ENCODE data around the gene BLOC1S4. TPM values are rescaled to one million over a fixed set of nuclear protein-coding genes. Genes with fewer than 3 reads are reported as not detected.
"Not testable (repeated sequence)": the region's sequence is repeated elsewhere in the genome, so short reads cannot be mapped to it uniquely, and the experiment has no call there.

Gene BLOC1S4
- total and polyA plus RNA-seq, 4 donors: 8.6 to 12.5 (median 9.8) TPM

GRCh38 chr4:6719611-6720179, 3.7 kb downstream of the BLOC1S4 start:
- 49 to 54% methylated on average over 8 of the region's 8 CpGs for WGBS, 2 donors
- Histone ChIP-seq H3K4me3 (ENCODE audit: low read length in 2 of 2) (no peak overlapping the region), H3K27me3 (ENCODE audit: control insufficient read depth in 1 of 2, insufficient read depth in 2 of 2, low read length in 1 of 2) (no peaks in the 10 kb centered on the region), H3K9me3 (ENCODE audit: control insufficient read depth, low read length) (no peaks in the 10 kb centered on the region), H3K4me1 (ENCODE audit: control insufficient read depth in 1 of 2, insufficient read depth in 2 of 2, low read length in 2 of 2) (no peaks in the 10 kb centered on the region), H3K27ac (ENCODE audit: low read depth in 1 of 2, low read length in 2 of 2) (no peak overlapping the region), H3K36me3 (ENCODE audit: control insufficient read depth in 1 of 2, insufficient read depth in 2 of 2, low read length in 1 of 2) (no peaks in the 10 kb centered on the region)
- intact Hi-C loops (cut with DNase I): loop anchor here (1.0 to 10.0 kb wide), 6 partner anchors 58 to 355 kb away; partner anchors contain the start of gene TADA2B (in 1 of the 2)
- ATAC-seq (ENCODE audit: low FRiP score) (no peak), DNase-seq (no peak)

GRCh38 chr4:6720202-6720699, 4.3 kb downstream of the BLOC1S4 start:
- Histone ChIP-seq H3K27me3 (ENCODE audit: control insufficient read depth in 1 of 2, insufficient read depth in 2 of 2, low read length in 1 of 2) (no peaks in the 10 kb centered on the region), H3K27ac (ENCODE audit: low read depth in 1 of 2, low read length in 2 of 2) (no peak overlapping the region), H3K4me3 (ENCODE audit: low read length in 2 of 2) (no peak overlapping the region), H3K9me3 (ENCODE audit: control insufficient read depth, low read length) (no peaks in the 10 kb centered on the region), H3K36me3 (ENCODE audit: control insufficient read depth in 1 of 2, insufficient read depth in 2 of 2, low read length in 1 of 2) (no peaks in the 10 kb centered on the region), H3K4me1 (ENCODE audit: control insufficient read depth in 1 of 2, insufficient read depth in 2 of 2, low read length in 2 of 2) (no peaks in the 10 kb centered on the region)
- intact Hi-C loops (cut with DNase I): loop anchor here (1.0 to 10.0 kb wide), 3 partner anchors 154 to 355 kb away; no protein-coding TSS in a partner anchor
- ATAC-seq (ENCODE audit: low FRiP score): peak; percentile 90
- DNase-seq: peak; percentile 91 to 97
- 4 to 5% methylated on average over 14 of the region's 14 CpGs for WGBS, 2 donors

DNA sequence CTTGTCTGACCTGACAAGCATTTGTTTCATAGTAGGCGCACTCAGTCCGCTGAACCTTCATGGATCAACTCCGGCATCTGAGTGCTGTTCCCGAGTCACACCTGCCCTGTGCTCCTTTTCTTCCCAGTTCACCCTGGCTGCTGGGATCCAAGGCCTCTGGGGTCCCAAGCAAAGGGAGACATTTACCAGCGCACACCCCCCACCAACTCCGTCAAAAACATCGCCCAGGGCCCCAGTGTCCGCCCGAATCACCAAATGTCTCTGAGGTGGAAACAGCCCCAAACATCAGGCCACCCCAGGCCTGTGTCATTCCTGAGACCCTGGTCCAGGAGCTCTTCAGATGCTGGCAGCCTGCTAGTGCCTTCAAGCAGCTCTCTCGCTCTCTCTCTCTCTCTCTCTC, 5.1 kb downstream of the BLOC1S4 start:
- intact Hi-C loops (cut with DNase I): loop anchor here in 1 of 2 donors (2.0 to 10.0 kb wide), 2 partner anchors 154 to 354 kb away; no protein-coding TSS in a partner anchor
- WGBS, 2 donors: 96 to 97% methylated on average over 10 of the region's 10 CpGs
- no peak for DNase-seq
- H3K27me3 ChIP-seq (ENCODE audit: control insufficient read depth in 1 of 2, insufficient read depth in 2 of 2, low read length in 1 of 2): no peaks in the 10 kb centered on the region
- H3K36me3 ChIP-seq (ENCODE audit: control insufficient read depth in 1 of 2, insufficient read depth in 2 of 2, low read length in 1 of 2): no peaks in the 10 kb centered on the region
- H3K4me1 ChIP-seq (ENCODE audit: control insufficient read depth in 1 of 2, insufficient read depth in 2 of 2, low read length in 2 of 2): no peaks in the 10 kb centered on the region
- no peaks in the 10 kb centered on the region for H3K9me3 ChIP-seq (ENCODE audit: control insufficient read depth, low read length)
- no peak for ATAC-seq (ENCODE audit: low FRiP score)
- no peak overlapping the region for H3K4me3 ChIP-seq (ENCODE audit: low read length in 2 of 2)
- H3K27ac ChIP-seq (ENCODE audit: low read depth in 1 of 2, low read length in 2 of 2): no peak overlapping the region

- Histone ChIP-seq H3K9me3 (ENCODE audit: control insufficient read depth, low read length) (no peaks in the 10 kb centered on the region), H3K36me3 (ENCODE audit: control insufficient read depth in 1 of 2, insufficient read depth in 2 of 2, low read length in 1 of 2) (no peaks in the 10 kb centered on the region), H3K4me3 (ENCODE audit: low read length in 2 of 2) (no peak overlapping the region), H3K4me1 (ENCODE audit: control insufficient read depth in 1 of 2, insufficient read depth in 2 of 2, low read length in 2 of 2) (no peaks in the 10 kb centered on the region), H3K27ac (ENCODE audit: low read depth in 1 of 2, low read length in 2 of 2) (no peak overlapping the region), H3K27me3 (ENCODE audit: control insufficient read depth in 1 of 2, insufficient read depth in 2 of 2, low read length in 1 of 2) (no peaks in the 10 kb centered on the region)
- ATAC-seq (ENCODE audit: low FRiP score): no peak
- DNase-seq: no peak
- intact Hi-C loops (cut with DNase I): loop anchor here in 1 of 2 donors (10.0 kb wide), 1 partner anchor 352 kb away; no protein-coding TSS in a partner anchor
- WGBS, 2 donors: 91 to 93% methylated on average over 12 of the region's 12 CpGs
These were observed 6.9 kb downstream of the BLOC1S4 start for GRCh38 chr4:6722891-6723290.

- Histone ChIP-seq H3K27ac (ENCODE audit: low read depth in 1 of 2, low read length in 2 of 2) (no peak overlapping the region), H3K4me1 (ENCODE audit: control insufficient read depth in 1 of 2, insufficient read depth in 2 of 2, low read length in 2 of 2) (no peaks in the 10 kb centered on the region), H3K9me3 (ENCODE audit: control insufficient read depth, low read length) (no peaks in the 10 kb centered on the region), H3K27me3 (ENCODE audit: control insufficient read depth in 1 of 2, insufficient read depth in 2 of 2, low read length in 1 of 2) (no peaks in the 10 kb centered on the region), H3K4me3 (ENCODE audit: low read length in 2 of 2) (no peak overlapping the region), H3K36me3 (ENCODE audit: control insufficient read depth in 1 of 2, insufficient read depth in 2 of 2, low read length in 1 of 2) (no peaks in the 10 kb centered on the region)
- 92 to 93% methylated on average over 8 of the region's 8 CpGs for WGBS, 2 donors
- DNase-seq (no peak), ATAC-seq (ENCODE audit: low FRiP score) (no peak)
- intact Hi-C loops (cut with DNase I): loop anchor here in 1 of 2 donors (10.0 kb wide), 1 partner anchor 351 kb away; no protein-coding TSS in a partner anchor
These were observed 7.9 kb downstream of the BLOC1S4 start for GRCh38 chr4:6723851-6724250.

DNA sequence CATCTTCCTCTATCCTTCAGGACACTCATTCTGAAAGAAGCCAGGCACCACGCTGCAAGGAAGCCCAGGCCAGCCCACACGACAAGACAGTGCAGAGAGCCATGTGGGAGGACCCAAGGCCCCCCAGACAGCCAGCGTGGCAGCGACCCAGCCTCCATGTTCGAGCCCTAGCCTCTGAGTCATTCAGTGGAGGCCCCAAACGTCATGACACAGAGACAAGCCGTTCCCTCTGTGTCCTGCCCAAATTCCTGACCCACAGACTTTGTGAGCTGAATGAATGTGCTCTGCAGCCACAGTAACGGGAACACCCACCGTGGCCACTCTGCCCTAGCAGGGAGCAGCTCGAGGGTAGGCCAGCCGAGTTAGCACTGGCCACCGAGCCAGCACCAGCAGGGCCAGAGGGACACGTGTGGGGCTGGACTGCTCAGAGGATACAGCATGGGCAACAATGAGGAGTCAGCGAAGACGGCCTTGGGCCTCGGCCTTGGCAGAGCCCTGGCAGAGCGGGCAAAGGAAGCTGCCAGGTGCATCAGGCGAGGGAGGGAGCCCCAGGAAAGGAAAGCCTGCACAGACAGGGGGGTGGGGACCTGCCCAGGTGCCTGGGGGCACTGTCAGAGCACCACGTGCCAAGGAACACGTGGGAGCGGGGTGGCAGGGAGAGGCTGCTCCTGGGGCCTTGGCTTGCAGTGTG, 8.6 kb downstream of the BLOC1S4 start:
- no peaks in the 10 kb centered on the region for H3K36me3 ChIP-seq (ENCODE audit: control insufficient read depth in 1 of 2, insufficient read depth in 2 of 2, low read length in 1 of 2)
- H3K9me3 ChIP-seq (ENCODE audit: control insufficient read depth, low read length): no peaks in the 10 kb centered on the region
- no peak overlapping the region for H3K4me3 ChIP-seq (ENCODE audit: low read length in 2 of 2)
- H3K4me1 ChIP-seq (ENCODE audit: control insufficient read depth in 1 of 2, insufficient read depth in 2 of 2, low read length in 2 of 2): no peaks in the 10 kb centered on the region
- 87 to 93% methylated on average over 20 to 21 of the region's 21 CpGs for WGBS, 2 donors
- H3K27ac ChIP-seq (ENCODE audit: low read depth in 1 of 2, low read length in 2 of 2): no peak overlapping the region
- H3K27me3 ChIP-seq (ENCODE audit: control insufficient read depth in 1 of 2, insufficient read depth in 2 of 2, low read length in 1 of 2): no peaks in the 10 kb centered on the region
- intact Hi-C loops (cut with DNase I): loop anchor here in 1 of 2 donors (10.0 kb wide), 1 partner anchor 350 kb away; no protein-coding TSS in a partner anchor
- ATAC-seq (ENCODE audit: low FRiP score) (no peak), DNase-seq (no peak)

DNA sequence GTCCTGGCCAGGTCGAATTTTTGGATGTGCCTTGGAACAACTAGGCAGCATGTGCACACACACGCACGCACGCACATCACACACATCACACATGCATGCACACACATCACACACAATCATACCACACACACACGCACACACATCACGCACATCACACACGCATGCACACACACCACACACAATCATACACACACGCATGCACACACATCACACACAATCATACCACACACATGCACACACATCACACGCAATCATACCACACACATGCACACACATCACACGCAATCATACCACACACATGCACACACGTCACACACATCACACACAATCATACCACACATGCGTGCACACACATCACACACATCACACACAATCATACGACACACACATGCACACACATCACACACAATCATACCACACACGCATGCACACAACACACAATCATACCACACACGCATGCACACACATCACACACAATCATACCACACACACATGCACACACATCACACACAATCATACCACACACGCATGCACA, 9.5 kb downstream of the BLOC1S4 start:
- not testable (repeated sequence) for H3K4me1 ChIP-seq (ENCODE audit: control insufficient read depth in 1 of 2, insufficient read depth in 2 of 2, low read length in 2 of 2); DNase-seq; H3K9me3 ChIP-seq (ENCODE audit: control insufficient read depth, low read length); H3K27me3 ChIP-seq (ENCODE audit: control insufficient read depth in 1 of 2, insufficient read depth in 2 of 2, low read length in 1 of 2); ATAC-seq (ENCODE audit: low FRiP score); H3K36me3 ChIP-seq (ENCODE audit: control insufficient read depth in 1 of 2, insufficient read depth in 2 of 2, low read length in 1 of 2); H3K27ac ChIP-seq (ENCODE audit: low read depth in 1 of 2, low read length in 2 of 2); H3K4me3 ChIP-seq (ENCODE audit: low read length in 2 of 2)
- intact Hi-C loops (cut with DNase I): loop anchor here in 1 of 2 donors (10.0 kb wide), 1 partner anchor 349 kb away; no protein-coding TSS in a partner anchor
- WGBS, 2 donors: 88 to 93% methylated on average over 16 of the region's 16 CpGs

- Histone ChIP-seq H3K27ac (ENCODE audit: low read depth in 1 of 2, low read length in 2 of 2) (no peak overlapping the region), H3K9me3 (ENCODE audit: control insufficient read depth, low read length) (no peaks in the 10 kb centered on the region), H3K27me3 (ENCODE audit: control insufficient read depth in 1 of 2, insufficient read depth in 2 of 2, low read length in 1 of 2) (no peaks in the 10 kb centered on the region), H3K4me1 (ENCODE audit: control insufficient read depth in 1 of 2, insufficient read depth in 2 of 2, low read length in 2 of 2) (no peaks in the 10 kb centered on the region), H3K36me3 (ENCODE audit: control insufficient read depth in 1 of 2, insufficient read depth in 2 of 2, low read length in 1 of 2) (no peaks in the 10 kb centered on the region), H3K4me3 (ENCODE audit: low read length in 2 of 2) (no peak overlapping the region)
- WGBS, 2 donors: 28 to 41% methylated on average over 25 to 31 of the region's 31 CpGs
- intact Hi-C loops (cut with DNase I): loop anchor here in 1 of 2 donors (10.0 kb wide), 1 partner anchor 347 kb away; no protein-coding TSS in a partner anchor
- ATAC-seq (ENCODE audit: low FRiP score) (no peak), DNase-seq (no peak)
These were observed 11.3 kb downstream of the BLOC1S4 start for GRCh38 chr4:6727081-6727942.
